NCI-H345 (cell line): ENCODE measurements around the gene TRPM1.

Source experiments
- DNase-seq: peaks from one replicate; lab custom pipeline; 2025; lab: John Stamatoyannopoulos, UW

The TRPM1 gene

GRCh38 chr15:31017311-31017710 is 84.2 kb downstream of the TRPM1 start:
- no peak for DNase-seq

DNA sequence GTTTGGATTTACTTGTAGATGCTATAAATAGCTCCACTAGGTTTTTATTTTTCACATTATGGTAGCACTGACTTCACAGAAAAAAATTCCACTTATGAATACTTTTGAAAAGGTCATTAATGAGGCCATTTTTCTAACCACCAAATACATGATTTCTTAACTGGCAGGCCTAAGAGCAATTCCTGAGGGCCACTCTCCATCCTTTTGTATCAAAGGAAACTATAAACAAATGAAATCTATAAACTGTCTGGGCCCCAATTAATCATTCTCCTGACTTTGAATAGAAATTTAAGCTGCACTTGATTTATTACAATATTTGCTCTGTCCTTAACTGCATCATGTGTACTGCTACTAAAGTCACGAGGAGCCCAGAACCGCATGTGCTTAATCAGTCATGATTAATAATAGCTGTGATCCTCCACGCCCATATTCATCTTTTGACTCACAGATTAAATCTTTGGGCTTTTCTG is 85.0 kb downstream of the TRPM1 start:
- no peak for DNase-seq

DNA sequence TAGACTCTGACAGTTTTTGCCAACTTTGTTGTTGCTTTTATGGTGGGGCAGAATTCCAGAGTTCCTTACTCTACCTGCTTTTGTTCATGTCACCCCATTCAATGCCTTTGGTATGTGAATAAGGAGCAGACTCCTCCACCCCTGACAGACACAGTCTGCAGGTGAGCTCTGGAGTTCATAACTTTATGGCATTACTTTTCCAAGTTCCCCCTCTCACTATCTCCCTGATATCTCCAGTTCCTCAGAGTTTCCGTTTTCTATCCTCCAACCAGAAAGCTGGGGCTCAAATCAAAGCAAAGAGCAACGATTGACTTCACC is 87.0 kb downstream of the TRPM1 start:
- DNase-seq, result no peak

DNA sequence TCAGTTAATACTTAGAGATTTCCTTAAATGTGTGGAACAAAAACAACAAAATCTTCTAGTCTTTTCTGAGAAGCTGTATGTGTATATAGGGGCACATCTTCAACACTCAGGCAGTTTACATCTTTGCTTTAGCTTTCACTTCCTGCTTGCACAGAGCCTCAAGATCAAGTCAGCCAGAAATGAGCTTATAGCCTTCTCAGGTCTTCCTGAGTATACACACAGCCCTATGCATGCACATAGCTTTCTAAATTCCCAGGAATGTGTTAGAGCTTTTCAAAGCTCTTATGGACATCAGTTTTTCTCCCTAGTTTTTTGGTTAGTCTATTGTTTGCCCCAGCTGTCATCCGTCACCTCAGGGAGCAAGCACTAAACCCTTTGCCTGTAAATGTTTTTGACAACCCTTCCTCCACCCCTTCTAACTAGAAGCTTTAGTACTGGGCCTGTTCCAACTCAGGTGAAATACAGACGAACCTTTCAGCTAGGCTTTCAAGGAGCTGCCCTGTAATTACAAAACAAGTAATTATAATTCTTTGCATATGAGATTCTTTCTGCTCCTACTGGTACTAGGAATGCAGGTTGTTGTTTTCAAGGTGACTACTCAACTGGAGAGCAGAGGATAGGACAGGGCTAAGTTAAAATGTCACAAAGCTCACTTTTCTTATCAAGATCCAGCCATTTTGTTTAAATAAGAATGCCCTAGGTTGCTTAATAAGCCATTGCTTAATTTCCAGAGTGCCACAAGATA is 87.5 kb downstream of the TRPM1 start:
- no peak for DNase-seq

- DNase-seq, result no peak
Measured at GRCh38 chr15:31012455-31012854, 89.1 kb downstream of the TRPM1 start.

DNA sequence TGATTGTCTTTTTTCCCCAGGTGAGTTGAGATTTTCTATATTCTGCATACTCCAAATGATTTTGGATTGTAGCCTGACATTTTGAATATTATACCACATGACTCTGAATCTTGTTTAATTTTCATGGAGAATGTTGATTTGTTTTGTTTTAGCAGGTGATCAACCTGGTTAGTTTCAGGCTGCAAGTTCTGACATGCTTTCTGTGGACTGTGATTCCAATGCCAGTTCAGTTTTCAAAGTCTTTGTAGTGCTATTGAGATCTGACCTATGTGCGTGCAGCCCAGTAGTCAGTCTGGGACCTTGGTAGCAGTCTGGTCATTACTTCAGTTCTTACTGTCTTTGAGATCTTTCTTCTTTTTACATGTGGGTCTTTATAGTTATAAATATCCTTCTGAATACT is 91.5 kb downstream of the TRPM1 start:
- DNase-seq, result no peak

DNA sequence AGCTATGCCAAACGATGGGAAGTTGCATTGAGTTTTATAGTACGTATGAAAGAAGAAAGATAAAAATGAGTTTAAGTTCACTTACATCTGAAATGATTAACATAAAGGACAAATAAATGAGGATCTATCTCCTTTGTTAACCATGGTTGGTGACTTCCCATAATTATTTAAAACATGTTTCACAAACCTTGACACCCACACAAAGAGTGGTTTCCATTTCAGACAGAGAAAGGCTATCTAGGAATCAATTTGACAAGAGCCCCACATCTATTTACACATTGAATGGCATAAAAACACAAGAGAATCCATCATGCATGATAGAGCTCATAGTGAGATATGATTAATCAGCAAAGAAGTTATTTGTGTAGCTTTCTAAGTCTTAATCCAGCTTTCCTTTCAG is 95.9 kb downstream of the TRPM1 start:
- no peak for DNase-seq

DNA sequence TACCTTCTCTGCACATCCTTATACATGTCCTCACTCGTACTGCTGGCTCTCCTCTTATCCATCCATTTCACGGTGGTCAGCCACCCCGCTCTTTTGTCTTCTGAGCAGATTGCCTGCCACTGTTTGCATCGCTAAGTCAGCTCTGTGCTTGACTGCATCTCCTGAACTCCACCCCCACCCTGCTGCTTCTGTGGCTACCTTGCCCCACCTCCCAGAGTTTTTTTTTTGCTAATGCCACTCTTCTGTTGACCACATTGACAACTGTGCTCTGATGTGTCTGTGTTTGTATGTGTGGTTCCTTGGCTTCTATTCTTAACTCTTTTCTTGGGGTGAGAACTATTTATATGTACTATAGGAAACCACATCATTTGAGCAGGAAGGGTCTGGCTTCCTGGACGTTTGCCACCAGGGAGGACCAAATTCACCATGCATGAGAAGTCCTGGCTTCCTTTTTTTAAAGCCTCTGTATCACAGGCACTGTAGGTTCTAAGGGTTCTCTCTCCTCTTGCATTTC is 97.2 kb downstream of the TRPM1 start:
- no peak for DNase-seq

GRCh38 chr15:31001702-31002101 is 99.8 kb downstream of the TRPM1 start:
- DNase-seq, result no peak

GRCh38 chr15:30999729-31000128 is 101.8 kb downstream of the TRPM1 start:
- DNase-seq, result no peak

DNA sequence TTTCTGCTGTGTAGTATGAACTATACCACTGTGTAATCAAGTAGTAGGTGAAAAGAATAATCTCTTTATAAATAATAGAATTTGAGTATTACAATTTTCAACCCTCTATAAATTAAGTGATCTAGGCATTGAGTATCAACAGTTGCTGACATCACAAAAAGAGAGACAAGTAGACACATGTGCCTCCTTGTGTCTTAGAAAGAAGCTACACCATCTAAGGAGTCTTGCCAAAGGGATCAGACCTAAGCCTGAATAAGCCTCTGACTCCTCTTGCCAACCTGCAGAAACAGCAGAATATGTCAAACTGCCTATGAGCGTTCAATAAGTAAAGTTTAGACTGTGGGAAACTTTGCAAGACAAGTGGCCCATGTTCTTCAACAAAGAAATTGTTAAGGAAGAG is 104.3 kb downstream of the TRPM1 start:
- no peak for DNase-seq

GRCh38 chr15:30992249-30992864 is 109.2 kb downstream of the TRPM1 start:
- no peak for DNase-seq

DNA sequence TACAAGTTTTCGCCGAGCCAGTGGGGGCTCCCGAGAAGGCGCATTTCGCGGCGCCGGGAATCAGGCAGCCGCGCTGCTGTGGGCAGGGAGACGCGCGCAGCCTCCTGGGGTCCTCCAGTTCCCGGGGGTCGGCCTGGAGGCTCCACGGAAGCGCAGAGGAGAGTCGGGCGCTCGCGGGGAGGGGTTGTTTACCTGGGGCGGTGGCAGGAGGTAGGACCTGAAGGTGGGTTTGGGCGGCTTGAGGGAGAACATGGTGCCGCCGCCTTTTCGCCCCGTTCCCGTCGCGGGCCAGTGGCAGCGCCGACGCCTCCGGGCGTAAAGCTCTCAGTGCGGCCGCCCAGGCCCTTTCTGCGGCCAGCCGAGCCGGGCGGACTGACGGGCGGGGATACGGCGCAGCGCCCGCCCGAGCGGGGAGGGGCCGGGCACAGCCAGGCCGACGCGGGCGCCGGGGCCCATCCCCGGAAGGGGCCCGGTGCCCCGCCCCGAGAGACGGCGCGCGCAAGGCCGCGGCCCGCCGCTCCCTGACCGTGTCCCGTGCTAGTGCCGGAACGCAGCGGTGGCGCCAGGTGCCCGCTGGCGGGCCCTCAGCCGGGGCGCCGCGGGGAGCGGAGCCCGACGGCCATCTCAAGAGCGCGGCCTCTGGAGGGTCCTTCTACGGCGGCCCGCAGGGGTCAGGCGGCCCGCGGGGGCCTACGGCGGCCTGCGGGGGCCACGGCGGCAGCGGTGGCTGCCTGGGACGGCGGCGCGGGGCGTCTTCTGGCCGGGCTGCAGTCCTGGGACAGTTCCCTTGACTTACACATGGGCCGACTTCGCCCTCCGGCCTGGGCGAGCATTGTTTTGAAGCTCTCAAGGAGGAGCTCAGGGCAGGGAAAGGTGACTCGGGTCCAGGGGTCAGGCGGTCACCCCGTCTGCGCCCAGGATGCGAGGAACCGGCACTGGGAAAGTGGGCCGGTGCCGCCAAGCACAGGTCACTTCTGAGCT is 110.0 kb downstream of the TRPM1 start, which contains the start of gene MTMR10:
MTMR10 (minus strand) TSS at position 374 of the 981 bp plus-strand sequence; CDS start at position 252, 122 bp downstream.
- peak; percentile 43 for DNase-seq

DNA sequence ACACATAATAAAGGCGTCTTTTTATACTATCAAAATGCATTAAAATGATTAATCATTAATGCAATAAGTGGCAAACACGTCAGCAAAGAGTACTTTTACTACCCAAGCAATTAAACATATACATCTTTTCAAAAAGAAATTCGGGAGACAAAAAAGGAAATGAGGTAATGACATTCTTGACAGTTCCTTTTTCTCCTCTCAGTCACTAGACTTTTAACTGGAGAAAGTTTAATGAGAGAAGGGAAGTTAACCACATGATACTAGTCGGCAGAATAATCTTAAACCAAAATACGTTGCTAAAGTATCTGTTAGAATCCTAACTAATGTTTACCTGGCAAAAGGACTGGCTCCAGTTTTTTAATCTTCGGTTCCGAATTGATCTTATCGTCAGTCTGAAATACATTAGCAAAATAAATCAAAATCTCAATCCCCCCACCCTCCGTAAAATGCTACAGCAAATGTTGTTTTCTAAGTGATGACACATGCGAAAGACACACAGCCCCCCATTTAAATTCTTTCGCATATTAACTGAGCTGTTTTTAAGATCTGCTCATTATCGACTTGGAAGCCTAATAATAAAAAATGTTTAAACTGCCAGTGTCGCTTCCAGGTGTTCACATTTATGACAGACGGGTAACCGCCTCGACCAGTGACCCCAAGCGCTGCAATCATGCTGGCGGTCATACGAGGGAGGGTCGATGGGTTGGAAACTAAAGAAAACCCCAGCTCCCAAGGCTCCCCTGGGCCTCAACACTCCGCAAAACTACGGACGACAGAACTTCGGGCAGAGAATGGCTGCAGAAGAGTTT is 110.9 kb downstream of the TRPM1 start:
- no peak for DNase-seq

DNA sequence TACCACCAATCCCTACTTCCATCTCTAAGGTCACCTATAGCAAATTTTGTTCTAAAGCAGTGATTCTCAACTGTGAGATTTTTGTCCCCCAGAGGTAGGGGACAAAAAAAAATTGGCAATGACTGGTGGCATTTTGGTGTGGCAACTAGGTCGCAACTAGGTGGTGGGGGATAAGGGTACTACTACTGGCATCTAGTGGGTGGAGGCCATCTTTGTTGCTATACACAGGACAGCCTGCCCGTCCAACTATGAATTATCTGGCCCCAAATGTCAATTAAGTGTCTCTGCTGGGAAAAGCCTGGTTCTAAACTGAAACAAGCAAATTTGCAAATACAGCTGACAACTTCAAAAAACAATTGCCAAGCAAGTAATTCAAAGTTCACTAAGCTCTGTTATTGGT is 111.5 kb downstream of the TRPM1 start:
- DNase-seq, result no peak

DNA sequence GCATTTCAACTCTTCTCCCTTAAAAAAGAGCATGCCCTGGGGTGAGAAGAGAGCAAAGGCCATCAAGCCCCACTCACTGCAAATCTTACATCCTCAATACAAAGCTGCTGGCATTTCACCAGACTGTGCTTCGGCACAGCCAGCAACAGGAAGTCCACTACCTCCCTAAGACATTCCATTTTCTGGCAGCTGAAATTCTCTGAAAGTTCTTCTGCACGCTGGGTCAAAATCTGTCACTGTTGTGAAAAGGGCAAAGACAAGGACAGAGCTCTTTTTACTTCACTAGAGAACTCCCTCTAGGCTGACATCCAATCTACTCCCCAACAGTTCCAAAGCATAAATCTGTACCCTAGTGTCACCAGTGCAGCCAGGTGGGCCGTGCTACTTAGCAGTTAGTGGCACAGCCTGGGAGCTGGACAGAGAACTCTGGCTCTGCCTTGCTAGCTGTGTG is 116.4 kb downstream of the TRPM1 start:
- no peak for DNase-seq

GRCh38 chr15:30984542-30984941 is 117.0 kb downstream of the TRPM1 start:
- DNase-seq, result no peak

DNA sequence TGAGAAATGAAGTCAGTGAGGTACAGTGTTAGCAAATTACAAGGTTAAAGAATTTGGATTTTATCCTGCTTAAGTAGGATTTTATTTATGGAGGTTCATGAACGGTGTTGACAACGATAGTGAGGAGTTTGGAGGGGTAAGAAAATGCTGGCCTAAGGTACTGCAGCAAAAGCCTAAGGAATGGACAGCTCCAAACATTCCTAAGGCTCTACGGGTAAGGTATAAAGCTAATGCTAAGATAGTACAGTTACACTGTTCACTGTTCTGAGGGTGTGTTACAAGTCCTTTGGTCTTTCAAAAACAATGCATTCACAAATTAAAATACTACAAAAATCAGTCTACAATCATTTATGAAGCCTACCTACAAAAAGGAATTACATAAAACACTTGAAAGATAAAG is 117.4 kb downstream of the TRPM1 start:
- DNase-seq, result no peak

DNA sequence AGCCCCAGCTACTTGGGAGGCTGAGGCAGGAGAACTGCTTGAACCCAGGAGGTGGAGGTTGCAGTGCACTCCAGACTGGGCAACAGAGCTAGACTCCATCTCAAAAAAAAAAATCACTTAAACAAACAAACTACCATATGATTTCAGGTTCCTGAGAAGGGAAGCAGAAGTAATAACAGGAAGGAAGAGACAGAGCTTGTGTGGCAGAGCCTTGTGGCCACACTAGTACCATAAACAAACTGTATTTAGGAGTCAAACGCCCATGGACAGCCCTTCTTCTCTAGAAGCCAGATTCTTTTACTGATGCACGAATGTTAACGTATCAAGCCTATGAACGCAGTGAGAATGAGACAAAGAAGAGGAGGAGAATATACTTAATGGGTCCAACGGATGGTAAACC is 122.1 kb downstream of the TRPM1 start:
- DNase-seq, result no peak

- no peak for DNase-seq
Measured at GRCh38 chr15:30978328-30978727, 123.2 kb downstream of the TRPM1 start.

GRCh38 chr15:30974112-30974511 is 127.4 kb downstream of the TRPM1 start:
- DNase-seq, result no peak
